Neural crest cell (in vitro differentiated cells): ENCODE measurements around the gene INSIG2. TPM values are rescaled to one million over a fixed set of nuclear protein-coding genes. Genes with fewer than 3 reads are reported as not detected.
A peak's percentile ranks its signal among the peaks of the same experiment; 100 is the strongest.
"Not testable (repeated sequence)": the region's sequence is repeated elsewhere in the genome, so short reads cannot be mapped to it uniquely, and the experiment has no call there.

Source experiments
- DNase-seq: peaks from one replicate; pipeline ENCODE4 v3.0.0; 2021; ENCODE audit warnings: low read depth, mixed read lengths, low spot score
- H3K27ac Mint-ChIP-seq: one replicate; pipeline ENCODE4 v1.8.0; 2021; ENCODE audit warnings: mild to moderate bottlenecking, mixed read lengths; ENCODE audit not compliant: unreplicated experiment
- H3K27me3 Mint-ChIP-seq: 2 replicates; pipeline ENCODE4 v1.8.0; 2021; ENCODE audit warnings: low read depth, mild to moderate bottlenecking, mixed read lengths
- H3K36me3 Mint-ChIP-seq: 2 replicates; pipeline ENCODE4 v1.8.0; 2021; ENCODE audit warnings: low read depth, mild to moderate bottlenecking, mixed read lengths
- H3K4me1 Mint-ChIP-seq: 2 replicates; pipeline ENCODE4 v1.8.0; 2021; ENCODE audit warnings: mixed read lengths
- H3K4me3 Mint-ChIP-seq: one replicate; pipeline ENCODE4 v1.8.0; 2021; ENCODE audit warnings: mild to moderate bottlenecking, mixed read lengths
- H3K9me3 Mint-ChIP-seq: 2 replicates; pipeline ENCODE4 v1.8.0; 2021; ENCODE audit warnings: mixed read lengths
- CTCF ChIP-seq: fragments of 200-600 bp; sonication (generic); conservative IDR thresholded peaks from 2 replicates; pipeline ENCODE4 v1.5.0; 2021; ENCODE audit warnings: antibody characterized with exemption, mild to moderate bottlenecking
- total RNA-seq: library from RNA; stranded (reverse); gene quantifications from 2 replicates; pipeline ENCODE4 v1.2.1, GENCODE V29; 2021

INSIG2 gene
- total RNA-seq, 1 donor from 2014 or later = 14.4 TPM

DNA sequence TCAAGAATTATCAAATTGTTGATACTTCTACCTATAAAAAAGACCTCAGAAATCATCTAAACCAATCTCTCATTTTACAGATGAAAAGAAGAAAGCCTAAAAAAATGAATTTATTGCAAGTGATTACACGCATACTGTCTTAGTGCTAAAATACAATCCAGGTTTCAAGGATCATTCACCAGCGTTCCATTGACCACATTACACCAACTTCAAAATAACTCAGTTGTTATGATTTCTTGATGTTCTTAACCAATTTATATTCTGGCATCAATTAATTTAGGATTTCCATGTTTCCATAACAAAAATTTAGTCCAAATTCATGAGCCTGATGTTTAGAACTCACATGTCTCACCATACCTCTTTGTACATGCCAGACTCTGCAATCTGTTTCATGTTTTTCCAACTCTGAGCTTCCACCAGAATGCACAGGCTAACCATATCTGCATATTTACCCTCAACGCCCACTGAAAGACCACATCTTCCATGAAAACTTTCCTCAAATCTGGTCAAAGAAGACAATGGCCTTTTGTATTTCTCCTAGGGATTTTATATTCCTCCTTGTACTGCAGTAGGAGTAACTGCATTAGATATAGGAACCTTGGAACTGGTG lies 2.1 kb upstream of the INSIG2 start:
- no peak for TF ChIP-seq CTCF
- Mint-ChIP-seq H3K9me3 (no peaks in the 10 kb centered on the region), H3K27me3 (peaks cover 35% of the 10 kb centered on the region), H3K27ac (no peak overlapping the region), H3K4me3 (no peak overlapping the region), H3K36me3 (no peaks in the 10 kb centered on the region), H3K4me1 (peaks cover 13% of the 10 kb centered on the region)
- no peak for DNase-seq

DNA sequence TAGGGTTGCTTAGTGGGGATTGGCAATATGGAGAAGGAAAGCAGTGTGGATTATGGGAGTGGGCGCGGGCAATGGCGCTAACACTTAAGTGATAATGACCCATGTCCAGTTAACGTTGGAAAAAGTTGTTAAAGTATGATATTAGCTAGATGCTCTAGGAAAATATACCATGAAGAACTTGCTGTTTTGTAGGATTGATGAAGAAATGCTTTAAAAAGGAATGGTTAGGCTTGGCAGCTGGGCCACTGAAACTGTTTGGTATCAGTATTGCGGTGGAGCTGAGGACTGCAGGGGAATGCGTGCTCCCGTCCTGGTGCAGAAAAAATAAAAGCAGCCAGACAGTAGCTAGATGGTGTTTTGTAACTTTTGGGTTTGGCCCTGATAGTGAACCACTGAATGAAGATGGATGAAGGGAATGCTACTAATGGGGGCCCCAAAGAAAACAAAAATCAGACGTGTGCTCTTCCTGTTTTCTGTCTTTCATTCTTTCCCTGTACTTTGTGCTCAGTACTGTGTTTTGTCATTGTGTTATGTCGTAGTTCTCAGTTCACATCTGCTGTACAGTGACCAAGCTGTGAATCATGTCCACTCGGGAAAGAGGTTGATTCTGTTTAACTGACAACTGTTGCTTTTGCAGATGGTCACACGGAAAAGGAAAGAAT lies 999 bp downstream of the INSIG2 start:
- DNase-seq = peak; percentile 6
- Mint-ChIP-seq H3K27me3 (peaks cover 8% of the 10 kb centered on the region), H3K9me3 (peaks cover 6% of the 10 kb centered on the region), H3K36me3 (peaks cover 3% of the 10 kb centered on the region), H3K4me1 (peaks cover 16% of the 10 kb centered on the region), H3K4me3 (peak overlapping the region; percentile 98), H3K27ac (no peak overlapping the region)
- peak; percentile 61 for TF ChIP-seq CTCF

GRCh38 chr2:118090387-118091139 lies 2.3 kb downstream of the INSIG2 start:
- DNase-seq = no peak
- no peak for TF ChIP-seq CTCF
- Mint-ChIP-seq H3K4me1 (peaks cover 21% of the 10 kb centered on the region), H3K36me3 (peaks cover 3% of the 10 kb centered on the region), H3K4me3 (peak overlapping the region; percentile 69), H3K9me3 (peaks cover 6% of the 10 kb centered on the region), H3K27me3 (peaks cover 2% of the 10 kb centered on the region), H3K27ac (no peak overlapping the region)

- Mint-ChIP-seq H3K36me3 (peaks cover 3% of the 10 kb centered on the region), H3K27me3 (peaks cover 2% of the 10 kb centered on the region), H3K4me1 (peaks cover 24% of the 10 kb centered on the region), H3K4me3 (peak overlapping the region; percentile 33), H3K27ac (no peak overlapping the region), H3K9me3 (peaks cover 6% of the 10 kb centered on the region)
- no peak for TF ChIP-seq CTCF
- DNase-seq = no peak
Observed at GRCh38 chr2:118091140-118091478, 2.8 kb downstream of the INSIG2 start.

GRCh38 chr2:118091631-118092030 lies 3.4 kb downstream of the INSIG2 start:
- DNase-seq = no peak
- Mint-ChIP-seq H3K27ac (no peak overlapping the region), H3K4me1 (peaks cover 24% of the 10 kb centered on the region), H3K4me3 (no peak overlapping the region), H3K36me3 (peaks cover 3% of the 10 kb centered on the region), H3K9me3 (peaks cover 6% of the 10 kb centered on the region), H3K27me3 (peaks cover 2% of the 10 kb centered on the region)
- TF ChIP-seq CTCF = no peak

DNA sequence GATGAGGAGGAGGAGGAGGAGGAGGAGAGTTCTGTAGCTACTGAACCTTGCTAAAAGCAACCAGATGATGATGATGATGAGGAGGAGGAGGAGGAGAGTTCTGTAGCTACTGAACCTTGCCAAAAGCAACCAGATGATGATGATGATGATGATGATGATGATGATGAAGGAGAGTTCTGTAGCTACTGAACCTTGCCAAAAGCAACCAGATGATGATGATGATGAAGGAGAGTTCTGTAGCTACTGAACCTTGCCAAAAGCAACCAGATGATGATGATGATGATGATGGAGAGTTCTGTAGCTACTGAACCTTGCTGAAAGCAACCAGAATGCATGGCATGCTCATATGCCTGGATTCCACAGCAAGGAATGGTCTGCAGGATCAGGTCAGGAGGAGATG lies 5.8 kb downstream of the INSIG2 start:
- not testable (repeated sequence) for H3K9me3 Mint-ChIP-seq, H3K4me3 Mint-ChIP-seq, H3K36me3 Mint-ChIP-seq, DNase-seq, H3K27me3 Mint-ChIP-seq, H3K27ac Mint-ChIP-seq
- peaks cover 18% of the 10 kb centered on the region for H3K4me1 Mint-ChIP-seq
